ENCODE data around the gene ASTN2.

Gene ASTN2

GRCh38 chr9:116494815-116495634 lies 919.8 kb downstream of the ASTN2 start:
- H3K4me3 ChIP-seq (ENCODE audit: low read depth, low read length), result no peak overlapping the region
- H3K27ac ChIP-seq, result no peak overlapping the region
- H3K9me3 ChIP-seq (ENCODE audit: severe bottlenecking), result no peaks in the 10 kb centered on the region
- H3K27me3 ChIP-seq (ENCODE audit: insufficient read depth, low read depth, severe bottlenecking), result no peaks in the 10 kb centered on the region
- DNase-seq, result peak; percentile 52
- no peaks in the 10 kb centered on the region for H3K36me3 ChIP-seq
- peak; percentile 94 for TF ChIP-seq CTCF (IDR thresholded peaks at IDR 0.05; ENCODE audit: low read depth, low read length)

- no peaks in the 10 kb centered on the region for H3K27me3 ChIP-seq (ENCODE audit: insufficient read depth, low read depth, severe bottlenecking)
- H3K4me3 ChIP-seq (ENCODE audit: low read depth, low read length), result no peak overlapping the region
- no peaks in the 10 kb centered on the region for H3K9me3 ChIP-seq (ENCODE audit: severe bottlenecking)
- no peak overlapping the region for H3K27ac ChIP-seq
- H3K36me3 ChIP-seq, result no peaks in the 10 kb centered on the region
- DNase-seq, result no peak
- no peak for TF ChIP-seq CTCF (IDR thresholded peaks at IDR 0.05; ENCODE audit: low read depth, low read length)
These were observed 921.5 kb downstream of the ASTN2 start for GRCh38 chr9:116493183-116493860.

- Histone ChIP-seq H3K27me3 (ENCODE audit: insufficient read depth, low read depth, severe bottlenecking) (no peaks in the 10 kb centered on the region), H3K9me3 (ENCODE audit: severe bottlenecking) (no peaks in the 10 kb centered on the region), H3K36me3 (peaks cover 5% of the 10 kb centered on the region), H3K27ac (no peak overlapping the region), H3K4me3 (ENCODE audit: low read depth, low read length) (no peak overlapping the region)
- TF ChIP-seq CTCF (IDR thresholded peaks at IDR 0.05; ENCODE audit: low read depth, low read length), result no peak
- DNase-seq, result no peak
These were observed 923.2 kb downstream of the ASTN2 start for GRCh38 chr9:116491659-116492058.

- Histone ChIP-seq H3K4me3 (ENCODE audit: low read depth, low read length) (no peak overlapping the region), H3K9me3 (ENCODE audit: severe bottlenecking) (no peaks in the 10 kb centered on the region), H3K27ac (no peak overlapping the region), H3K36me3 (peaks cover 5% of the 10 kb centered on the region), H3K27me3 (ENCODE audit: insufficient read depth, low read depth, severe bottlenecking) (no peaks in the 10 kb centered on the region)
- TF ChIP-seq CTCF (IDR thresholded peaks at IDR 0.05; ENCODE audit: low read depth, low read length), result no peak
- DNase-seq, result no peak
These were observed 923.6 kb downstream of the ASTN2 start for GRCh38 chr9:116491219-116491618.

GRCh38 chr9:116490321-116490720 lies 924.5 kb downstream of the ASTN2 start:
- no peaks in the 10 kb centered on the region for H3K27me3 ChIP-seq (ENCODE audit: insufficient read depth, low read depth, severe bottlenecking)
- no peak overlapping the region for H3K4me3 ChIP-seq (ENCODE audit: low read depth, low read length)
- H3K9me3 ChIP-seq (ENCODE audit: severe bottlenecking), result no peaks in the 10 kb centered on the region
- TF ChIP-seq CTCF (IDR thresholded peaks at IDR 0.05; ENCODE audit: low read depth, low read length), result no peak
- no peak overlapping the region for H3K27ac ChIP-seq
- DNase-seq, result no peak
- H3K36me3 ChIP-seq, result peaks cover 10% of the 10 kb centered on the region
